Fibroblast of lung (primary cell): ENCODE results near the gene FSIP1.

ENCODE experiments used
- EZH2 ChIP-seq: IDR thresholded peaks from 2 replicates; pipeline ENCODE4 v1.5.1; 2012; ENCODE audit warnings: low read length, control low read depth, mild to moderate bottlenecking; ENCODE audit errors: missing control alignments
- TF ChIP-seq, protein P1 (sequence below), 2 donors: IDR thresholded peaks in 1 of 2; conservative IDR thresholded peaks in 1 of 2; 1 replicate in 1 of 2; 2 replicates in 1 of 2; pipeline ENCODE4 v1.5.1; 2011 to 2012; ENCODE audit warnings: low read length in 2 of 2, control low read depth in 1 of 2, inconsistent platforms in 1 of 2, low read depth in 1 of 2, mild to moderate bottlenecking in 1 of 2

DNA sequence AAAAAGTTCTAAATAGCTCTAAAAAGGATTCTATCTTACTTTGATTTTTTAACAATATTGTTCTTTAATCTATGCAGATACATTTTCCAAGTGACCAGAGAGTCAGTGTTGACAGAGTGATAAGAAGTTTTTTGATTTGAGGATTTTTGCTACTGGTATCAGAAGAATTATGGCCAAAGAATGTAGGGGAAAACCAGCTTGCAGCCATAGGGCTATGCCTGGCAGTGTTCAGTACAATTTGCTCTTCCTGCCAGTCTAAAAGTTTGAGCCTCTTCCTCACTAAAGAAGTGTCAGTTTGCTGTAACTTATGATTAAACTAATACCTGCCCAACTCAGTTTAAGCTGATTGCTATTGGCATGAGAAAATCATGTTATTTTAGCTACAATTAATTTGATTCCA lies 35.3 kb upstream of the FSIP1 start:
- TF ChIP-seq, protein P1, sequence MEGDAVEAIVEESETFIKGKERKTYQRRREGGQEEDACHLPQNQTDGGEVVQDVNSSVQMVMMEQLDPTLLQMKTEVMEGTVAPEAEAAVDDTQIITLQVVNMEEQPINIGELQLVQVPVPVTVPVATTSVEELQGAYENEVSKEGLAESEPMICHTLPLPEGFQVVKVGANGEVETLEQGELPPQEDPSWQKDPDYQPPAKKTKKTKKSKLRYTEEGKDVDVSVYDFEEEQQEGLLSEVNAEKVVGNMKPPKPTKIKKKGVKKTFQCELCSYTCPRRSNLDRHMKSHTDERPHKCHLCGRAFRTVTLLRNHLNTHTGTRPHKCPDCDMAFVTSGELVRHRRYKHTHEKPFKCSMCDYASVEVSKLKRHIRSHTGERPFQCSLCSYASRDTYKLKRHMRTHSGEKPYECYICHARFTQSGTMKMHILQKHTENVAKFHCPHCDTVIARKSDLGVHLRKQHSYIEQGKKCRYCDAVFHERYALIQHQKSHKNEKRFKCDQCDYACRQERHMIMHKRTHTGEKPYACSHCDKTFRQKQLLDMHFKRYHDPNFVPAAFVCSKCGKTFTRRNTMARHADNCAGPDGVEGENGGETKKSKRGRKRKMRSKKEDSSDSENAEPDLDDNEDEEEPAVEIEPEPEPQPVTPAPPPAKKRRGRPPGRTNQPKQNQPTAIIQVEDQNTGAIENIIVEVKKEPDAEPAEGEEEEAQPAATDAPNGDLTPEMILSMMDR (conservative IDR thresholded peaks at IDR 0.05 in 1 of 2, IDR thresholded peaks at IDR 0.05 in 1 of 2; ENCODE audit: low read depth in 1 of 2, low read length in 2 of 2), result no peak
- TF ChIP-seq EZH2, result no peak
